Measurements from ENCODE around the gene PHLDA2.

Gene PHLDA2

GRCh38 chr11:2961080-2961479 is 31.9 kb upstream of the PHLDA2 start:
- peaks cover 13% of the 10 kb centered on the region for H4K20me1 ChIP-seq (ENCODE audit: insufficient read depth, low read length, poor library complexity, severe bottlenecking)
- H3K9me2 ChIP-seq (replicated peaks; ENCODE audit: low read depth, low read length): no peaks in the 10 kb centered on the region
- no peaks in the 10 kb centered on the region for H3K4me1 ChIP-seq (ENCODE audit: insufficient read depth, low read length, poor library complexity, severe bottlenecking)
- no peaks in the 10 kb centered on the region for H3K27me3 ChIP-seq (ENCODE audit: insufficient read depth, low read length, poor library complexity, severe bottlenecking)
- H3K79me2 ChIP-seq (ENCODE audit: insufficient read depth, low read length): peaks cover 44% of the 10 kb centered on the region; the same call in 1 of the 2 replicates
- no peak overlapping the region for H3K4me2 ChIP-seq (ENCODE audit: low read depth, low read length, poor library complexity, severe bottlenecking)
- no peak overlapping the region for H3K4me3 ChIP-seq (ENCODE audit: low read length, poor library complexity, severe bottlenecking)
- H3F3A ChIP-seq (ENCODE audit: low read depth): no peaks in the 10 kb centered on the region
- TF ChIP-seq CTCF (conservative IDR thresholded peaks at IDR 0.05; ENCODE audit: low read length): no peak
- no peak for TF ChIP-seq EZH2phosphoT487 (IDR thresholded peaks at IDR 0.05; ENCODE audit: borderline replicate concordance)
- H2AFZ ChIP-seq (ENCODE audit: low read length): no peak overlapping the region
- no peaks in the 10 kb centered on the region for H3K9me3 ChIP-seq (ENCODE audit: insufficient read depth, low read depth, low read length)
- H3K36me3 ChIP-seq (ENCODE audit: insufficient read depth, low read length): peaks cover 98% of the 10 kb centered on the region
- H3K9ac ChIP-seq (ENCODE audit: low read depth, low read length, poor library complexity, severe bottlenecking): no peak overlapping the region

- Histone ChIP-seq H3F3A (ENCODE audit: low read depth) (no peaks in the 10 kb centered on the region), H3K4me2 (ENCODE audit: low read depth, low read length, poor library complexity, severe bottlenecking) (no peak overlapping the region), H3K36me3 (ENCODE audit: insufficient read depth, low read length) (peaks cover 98% of the 10 kb centered on the region), H3K79me2 (ENCODE audit: insufficient read depth, low read length) (peaks cover 36% of the 10 kb centered on the region; the same call in 1 of the 2 replicates), H3K4me3 (ENCODE audit: low read length, poor library complexity, severe bottlenecking) (no peak overlapping the region), H3K27me3 (ENCODE audit: insufficient read depth, low read length, poor library complexity, severe bottlenecking) (no peaks in the 10 kb centered on the region), H2AFZ (ENCODE audit: low read length) (no peak overlapping the region), H3K9me2 (replicated peaks; ENCODE audit: low read depth, low read length) (no peaks in the 10 kb centered on the region), H4K20me1 (ENCODE audit: insufficient read depth, low read length, poor library complexity, severe bottlenecking) (peaks cover 8% of the 10 kb centered on the region), H3K9ac (ENCODE audit: low read depth, low read length, poor library complexity, severe bottlenecking) (no peak overlapping the region), H3K4me1 (ENCODE audit: insufficient read depth, low read length, poor library complexity, severe bottlenecking) (no peaks in the 10 kb centered on the region), H3K9me3 (ENCODE audit: insufficient read depth, low read depth, low read length) (no peaks in the 10 kb centered on the region)
- TF ChIP-seq EZH2phosphoT487 (IDR thresholded peaks at IDR 0.05; ENCODE audit: borderline replicate concordance): no peak
- no peak for TF ChIP-seq CTCF (conservative IDR thresholded peaks at IDR 0.05; ENCODE audit: low read length)
These were observed 30.9 kb upstream of the PHLDA2 start for GRCh38 chr11:2960139-2960538.

- no peak for TF ChIP-seq CTCF (conservative IDR thresholded peaks at IDR 0.05; ENCODE audit: low read length)
- TF ChIP-seq EZH2phosphoT487 (IDR thresholded peaks at IDR 0.05; ENCODE audit: borderline replicate concordance): no peak
These were observed 29.0 kb upstream of the PHLDA2 start for GRCh38 chr11:2958251-2958650.

More at GRCh38 chr11:2958251-2958650, 29.0 kb upstream of the PHLDA2 start:
- no peak overlapping the region for H2AFZ ChIP-seq (ENCODE audit: low read length)
- no peaks in the 10 kb centered on the region for H3K9me2 ChIP-seq (replicated peaks; ENCODE audit: low read depth, low read length)
- H3K79me2 ChIP-seq (ENCODE audit: insufficient read depth, low read length): peaks cover 23% of the 10 kb centered on the region; the same call in 1 of the 2 replicates
- H3K4me1 ChIP-seq (ENCODE audit: insufficient read depth, low read length, poor library complexity, severe bottlenecking): no peaks in the 10 kb centered on the region
- H3K4me3 ChIP-seq (ENCODE audit: low read length, poor library complexity, severe bottlenecking): no peak overlapping the region
- H3K9ac ChIP-seq (ENCODE audit: low read depth, low read length, poor library complexity, severe bottlenecking): no peak overlapping the region
- peaks cover 8% of the 10 kb centered on the region for H4K20me1 ChIP-seq (ENCODE audit: insufficient read depth, low read length, poor library complexity, severe bottlenecking)
- H3K36me3 ChIP-seq (ENCODE audit: insufficient read depth, low read length): peaks cover 98% of the 10 kb centered on the region
- no peaks in the 10 kb centered on the region for H3F3A ChIP-seq (ENCODE audit: low read depth)
- no peaks in the 10 kb centered on the region for H3K27me3 ChIP-seq (ENCODE audit: insufficient read depth, low read length, poor library complexity, severe bottlenecking)
- no peaks in the 10 kb centered on the region for H3K9me3 ChIP-seq (ENCODE audit: insufficient read depth, low read depth, low read length)
- H3K4me2 ChIP-seq (ENCODE audit: low read depth, low read length, poor library complexity, severe bottlenecking): no peak overlapping the region

Data from Loucy (cell line).